ENCODE measurements around the gene GET4. TPM values are rescaled to one million over a fixed set of nuclear protein-coding genes. Genes with fewer than 3 reads are reported as not detected.

GET4 gene
- total RNA-seq, 4 donors from 2014 or later, result 29.7 to 93.3 (median 56.8) TPM

GRCh38 chr7:902996-903395, 26.6 kb downstream of the GET4 start:
- peaks cover 0 to 43% (median 0%) of the 10 kb centered on the region in 3 donors for H3K36me3 ChIP-seq

GRCh38 chr7:903921-904755, 27.8 kb downstream of the GET4 start:
- Histone ChIP-seq H3K9me3 (no peaks in the 10 kb centered on the region), H3K27me3 (no peaks in the 10 kb centered on the region), H3K4me1 (peaks cover 0 to 23% (median 6%) of the 10 kb centered on the region in 4 donors), H3K27ac (no peak overlapping the region), H3K36me3 (peaks cover 0 to 34% (median 0%) of the 10 kb centered on the region in 3 donors), H3K4me3 (no peak overlapping the region)
- no peak for DNase-seq
- TF ChIP-seq POLR2A (IDR thresholded peaks at IDR 0.05) (no peak), CTCF (IDR thresholded peaks at IDR 0.05) (no peak)

More at GRCh38 chr7:902996-903395, 26.6 kb downstream of the GET4 start:
- Histone ChIP-seq H3K9me3 (no peaks in the 10 kb centered on the region), H3K4me3 (no peak overlapping the region), H3K27me3 (no peaks in the 10 kb centered on the region), H3K4me1 (peaks cover 0 to 16% (median 3%) of the 10 kb centered on the region in 4 donors), H3K27ac (no peak overlapping the region)
- no peak for DNase-seq
- TF ChIP-seq CTCF (IDR thresholded peaks at IDR 0.05) (no peak), POLR2A (IDR thresholded peaks at IDR 0.05) (no peak)

- TF ChIP-seq POLR2A (IDR thresholded peaks at IDR 0.05), result no peak
- TF ChIP-seq CTCF (IDR thresholded peaks at IDR 0.05), result no peak
- Histone ChIP-seq H3K27me3 (no peaks in the 10 kb centered on the region), H3K36me3 (peaks cover 0 to 27% (median 0%) of the 10 kb centered on the region in 3 donors)
Observed at GRCh38 chr7:904847-905246, 28.5 kb downstream of the GET4 start.

GRCh38 chr7:906776-907157, 30.4 kb downstream of the GET4 start:
- H3K27me3 ChIP-seq, result no peaks in the 10 kb centered on the region
- H3K36me3 ChIP-seq, result peaks cover 0 to 22% (median 0%) of the 10 kb centered on the region in 3 donors
- H3K27ac ChIP-seq, result no peak overlapping the region
- TF ChIP-seq POLR2A (IDR thresholded peaks at IDR 0.05) (no peak), CTCF (IDR thresholded peaks at IDR 0.05) (no peak)
- H3K9me3 ChIP-seq, result no peaks in the 10 kb centered on the region
- H3K4me3 ChIP-seq, result no peak overlapping the region
- H3K4me1 ChIP-seq, result peaks cover 0 to 27% (median 9%) of the 10 kb centered on the region in 4 donors
- DNase-seq, result no peak

More at GRCh38 chr7:904847-905246, 28.5 kb downstream of the GET4 start:
- no peaks in the 10 kb centered on the region for H3K9me3 ChIP-seq
- peak overlapping the region in 1 of 4 donors; percentile 10 for H3K4me3 ChIP-seq
- peaks cover 0 to 30% (median 9%) of the 10 kb centered on the region in 4 donors for H3K4me1 ChIP-seq
- no peak overlapping the region for H3K27ac ChIP-seq
- DNase-seq, result no peak

- peak in 1 of 3 donors; percentile 61 for DNase-seq
- Histone ChIP-seq H3K4me3 (no peak overlapping the region), H3K36me3 (peaks cover 0 to 22% (median 0%) of the 10 kb centered on the region in 3 donors), H3K27ac (no peak overlapping the region), H3K27me3 (no peaks in the 10 kb centered on the region), H3K9me3 (no peaks in the 10 kb centered on the region), H3K4me1 (peaks cover 0 to 30% (median 9%) of the 10 kb centered on the region in 4 donors)
- TF ChIP-seq POLR2A (IDR thresholded peaks at IDR 0.05) (no peak), CTCF (IDR thresholded peaks at IDR 0.05) (no peak)
Observed at GRCh38 chr7:907158-907980, 31.0 kb downstream of the GET4 start.
